GM12875 (cell line): ENCODE results near the gene SLC13A2.

Experiments
- H3K4me3 ChIP-seq: one replicate; pipeline ENCODE4 v1.5.1; 2011; ENCODE audit warnings: low read depth, low read length, control low read depth
- CTCF ChIP-seq: IDR thresholded peaks from 2 replicates; pipeline ENCODE4 v1.5.1; 2011; ENCODE audit warnings: low read depth, mild to moderate bottlenecking, control low read depth, inconsistent platforms, low read length, moderate library complexity, borderline replicate concordance; ENCODE audit not compliant: insufficient read depth

SLC13A2 gene

GRCh38 chr17:28471531-28472342, 1.7 kb upstream of the SLC13A2 start:
- TF ChIP-seq CTCF, result no peak
- H3K4me3 ChIP-seq, result no peak overlapping the region

- no peak overlapping the region for H3K4me3 ChIP-seq
- no peak for TF ChIP-seq CTCF
These were observed 460 bp upstream of the SLC13A2 start for GRCh38 chr17:28472871-28473497.

GRCh38 chr17:28474111-28474531, 677 bp downstream of the SLC13A2 start:
- H3K4me3 ChIP-seq, result no peak overlapping the region
- no peak for TF ChIP-seq CTCF

GRCh38 chr17:28475151-28475900, 1.9 kb downstream of the SLC13A2 start:
- no peak overlapping the region for H3K4me3 ChIP-seq
- TF ChIP-seq CTCF, result no peak

GRCh38 chr17:28476076-28476865, 2.8 kb downstream of the SLC13A2 start:
- no peak for TF ChIP-seq CTCF

GRCh38 chr17:28477928-28478327, 4.5 kb downstream of the SLC13A2 start:
- no peak for TF ChIP-seq CTCF
- H3K4me3 ChIP-seq, result no peak overlapping the region

More at GRCh38 chr17:28476076-28476865, 2.8 kb downstream of the SLC13A2 start:
- no peak overlapping the region for H3K4me3 ChIP-seq
